Central memory CD8-positive, alpha-beta T cell (primary cell): ENCODE measurements around the gene ZNF189.
"Not testable (repeated sequence)": the region's sequence is repeated elsewhere in the genome, so short reads cannot be mapped to it uniquely, and the experiment has no call there.

Source experiments
- ATAC-seq: fragments of 150-1000 bp; cut with Tn5 transposase; replicated peaks from 2 replicates; pipeline ENCODE4 v1.10.0; 2022; ENCODE audit warnings: mild to moderate bottlenecking, moderate FRiP score, moderate number of reproducible peaks; ENCODE audit not compliant: poor library complexity, severe bottlenecking; ENCODE audit errors: extremely low read depth
- DNase-seq, 2 donors: peaks; one replicate each; pipeline ENCODE4 v3.0.0; 2021; ENCODE audit warnings: low spot score in 2 of 2
- H3K27ac Mint-ChIP-seq: one replicate; pipeline ENCODE4 v1.8.0; 2022; ENCODE audit warnings: low read depth, mild to moderate bottlenecking, moderate library complexity, mixed read lengths
- H3K27me3 Mint-ChIP-seq: one replicate; pipeline ENCODE4 v1.8.0; 2022; ENCODE audit warnings: mixed read lengths
- H3K36me3 Mint-ChIP-seq: one replicate; pipeline ENCODE4 v1.8.0; 2022; ENCODE audit warnings: mild to moderate bottlenecking, moderate library complexity, mixed read lengths; ENCODE audit not compliant: insufficient read depth
- H3K4me1 Mint-ChIP-seq: one replicate; pipeline ENCODE4 v1.8.0; 2022; ENCODE audit warnings: mixed read lengths
- H3K4me3 Mint-ChIP-seq: one replicate; pipeline ENCODE4 v1.8.0; 2022; ENCODE audit warnings: mild to moderate bottlenecking, moderate library complexity, mixed read lengths
- H3K9me3 Mint-ChIP-seq: one replicate; pipeline ENCODE4 v1.8.0; 2022; ENCODE audit warnings: mixed read lengths

ZNF189 gene

GRCh38 chr9:101384873-101385536 is 13.6 kb upstream of the ZNF189 start, which contains the start of gene BAAT:
TSS of gene BAAT (minus strand) at chr9:101385006. CDS start at chr9:101371404, 13,602 bp downstream.
- not testable (repeated sequence) for H3K27me3 Mint-ChIP-seq, H3K4me1 Mint-ChIP-seq, DNase-seq, H3K27ac Mint-ChIP-seq, H3K9me3 Mint-ChIP-seq, H3K36me3 Mint-ChIP-seq, H3K4me3 Mint-ChIP-seq, ATAC-seq

DNA sequence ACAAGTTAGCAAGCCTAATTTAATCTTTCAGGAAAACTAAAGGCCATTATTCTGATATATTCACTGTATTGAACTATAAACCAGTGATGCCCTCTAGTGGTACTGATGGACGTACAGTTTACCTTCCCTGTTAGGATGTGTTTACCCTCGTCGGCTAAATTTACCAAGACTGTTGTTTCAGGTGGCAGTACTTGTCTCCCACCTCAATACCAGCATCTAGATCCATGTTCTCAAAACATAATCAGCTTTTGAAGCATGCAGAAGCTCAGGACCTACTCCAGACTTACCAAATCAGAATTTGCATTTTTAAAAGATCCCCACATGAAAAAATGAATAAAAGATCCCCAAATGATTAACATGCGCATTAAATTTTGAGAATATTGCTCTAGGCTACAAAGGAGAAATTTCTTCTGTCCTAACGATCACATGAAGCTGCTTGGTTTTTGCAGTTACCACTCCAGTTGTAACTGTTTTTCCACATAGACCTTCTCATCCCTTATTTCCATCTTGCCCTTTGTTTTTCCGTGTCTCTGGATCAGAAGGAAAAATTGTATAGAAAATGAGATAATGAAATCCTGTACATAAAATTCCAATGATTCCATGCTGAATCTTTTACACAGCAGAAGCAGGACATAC is 10.7 kb upstream of the ZNF189 start:
- H3K9me3 Mint-ChIP-seq = peaks cover 6% of the 10 kb centered on the region
- ATAC-seq (peak; percentile 71), DNase-seq (no peak)
- H3K4me1 Mint-ChIP-seq = peaks cover 34% of the 10 kb centered on the region
- no peaks in the 10 kb centered on the region for H3K27me3 Mint-ChIP-seq
- H3K4me3 Mint-ChIP-seq = no peak overlapping the region
- H3K36me3 Mint-ChIP-seq = peaks cover 21% of the 10 kb centered on the region
- peak overlapping the region; percentile 73 for H3K27ac Mint-ChIP-seq

DNA sequence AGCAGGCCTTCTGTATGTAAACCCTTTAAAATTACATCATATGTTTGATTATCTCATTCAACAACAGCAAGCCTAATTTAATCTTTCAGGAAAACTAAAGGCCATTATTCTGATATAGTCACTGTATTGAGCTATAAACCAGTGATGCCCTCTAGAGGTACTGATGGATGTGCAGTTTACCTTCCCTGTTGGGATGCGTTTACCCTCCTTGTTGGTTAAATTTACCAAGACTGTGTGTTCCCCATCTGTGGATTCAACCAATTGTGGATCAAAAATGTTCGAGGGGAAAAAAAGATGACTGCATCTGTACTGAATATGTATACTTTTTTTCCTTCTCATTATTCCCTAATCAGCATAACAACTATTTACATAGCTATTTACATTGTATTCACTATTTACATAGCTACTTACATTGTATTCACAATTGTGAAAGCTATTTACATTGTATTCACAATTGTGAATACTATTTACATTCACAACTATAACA is 10.1 kb upstream of the ZNF189 start:
- H3K36me3 Mint-ChIP-seq = peaks cover 21% of the 10 kb centered on the region
- peaks cover 36% of the 10 kb centered on the region for H3K4me1 Mint-ChIP-seq
- no peak for ATAC-seq

DNA sequence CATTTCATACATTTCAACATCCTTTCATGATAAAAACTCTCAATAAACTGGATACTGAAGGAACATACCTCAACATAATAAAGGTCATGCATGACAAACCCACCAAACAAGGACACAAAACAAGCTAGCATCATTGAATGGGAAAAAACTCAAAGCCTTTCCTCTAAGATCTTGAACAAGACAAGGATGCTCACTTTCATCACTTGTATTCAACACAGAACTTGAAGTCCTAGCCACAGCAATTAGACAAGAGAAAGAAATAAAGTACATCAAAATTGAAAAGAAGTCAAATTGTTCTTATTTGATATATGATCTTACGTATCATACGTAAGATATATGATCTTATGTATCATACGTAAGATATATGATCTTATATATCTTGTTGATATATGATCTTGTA is 5.5 kb upstream of the ZNF189 start:
- H3K9me3 Mint-ChIP-seq = no peaks in the 10 kb centered on the region
- no peaks in the 10 kb centered on the region for H3K27me3 Mint-ChIP-seq
- ATAC-seq (no peak), DNase-seq (no peak)
- H3K4me1 Mint-ChIP-seq = peaks cover 67% of the 10 kb centered on the region
- no peak overlapping the region for H3K27ac Mint-ChIP-seq
- no peak overlapping the region for H3K4me3 Mint-ChIP-seq
- peaks cover 32% of the 10 kb centered on the region for H3K36me3 Mint-ChIP-seq

More for the DNA sequence above, 10.1 kb upstream of the ZNF189 start:
- peak overlapping the region; percentile 73 for H3K27ac Mint-ChIP-seq
- peaks cover 6% of the 10 kb centered on the region for H3K9me3 Mint-ChIP-seq
- no peaks in the 10 kb centered on the region for H3K27me3 Mint-ChIP-seq
- H3K4me3 Mint-ChIP-seq = no peak overlapping the region
- no peak for DNase-seq

DNA sequence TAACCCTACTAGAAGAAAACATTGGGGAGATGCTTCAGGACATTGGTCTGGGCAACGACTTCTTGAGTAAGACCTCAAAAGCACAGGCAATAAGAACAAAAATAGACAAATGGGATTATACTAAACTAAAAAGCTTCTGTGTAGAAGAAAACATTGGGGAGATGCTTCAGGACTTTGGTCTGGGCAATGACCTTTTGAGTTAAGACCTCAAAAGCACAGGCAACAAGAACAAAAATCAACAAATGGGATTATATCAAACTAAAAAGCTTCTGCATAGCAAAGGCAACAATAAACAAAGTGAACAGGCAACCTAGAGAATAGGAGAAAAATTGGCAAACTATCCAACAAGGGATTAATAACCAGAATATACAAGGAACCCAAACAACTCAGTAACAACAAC is 4.0 kb upstream of the ZNF189 start:
- DNase-seq (no peak), ATAC-seq (no peak)
- Mint-ChIP-seq H3K27ac (no peak overlapping the region), H3K9me3 (no peaks in the 10 kb centered on the region), H3K4me3 (no peak overlapping the region), H3K27me3 (no peaks in the 10 kb centered on the region), H3K36me3 (peaks cover 31% of the 10 kb centered on the region), H3K4me1 (peaks cover 70% of the 10 kb centered on the region)

GRCh38 chr9:101397746-101398067 is 944 bp upstream of the ZNF189 start:
- H3K4me1 Mint-ChIP-seq = peaks cover 73% of the 10 kb centered on the region
- H3K9me3 Mint-ChIP-seq = no peaks in the 10 kb centered on the region
- peak overlapping the region; percentile 96 for H3K4me3 Mint-ChIP-seq
- peaks cover 30% of the 10 kb centered on the region for H3K36me3 Mint-ChIP-seq
- no peaks in the 10 kb centered on the region for H3K27me3 Mint-ChIP-seq
- peak overlapping the region; percentile 99 for H3K27ac Mint-ChIP-seq
- no peak for DNase-seq
- no peak for ATAC-seq

GRCh38 chr9:101398930-101399642 is 435 bp downstream of the ZNF189 start:
- Mint-ChIP-seq H3K27me3 (no peaks in the 10 kb centered on the region), H3K27ac (peak overlapping the region; percentile 99), H3K36me3 (peaks cover 39% of the 10 kb centered on the region), H3K9me3 (peaks cover 5% of the 10 kb centered on the region), H3K4me3 (peak overlapping the region; percentile 96), H3K4me1 (peaks cover 81% of the 10 kb centered on the region)
- DNase-seq = no peak
- ATAC-seq = no peak

DNA sequence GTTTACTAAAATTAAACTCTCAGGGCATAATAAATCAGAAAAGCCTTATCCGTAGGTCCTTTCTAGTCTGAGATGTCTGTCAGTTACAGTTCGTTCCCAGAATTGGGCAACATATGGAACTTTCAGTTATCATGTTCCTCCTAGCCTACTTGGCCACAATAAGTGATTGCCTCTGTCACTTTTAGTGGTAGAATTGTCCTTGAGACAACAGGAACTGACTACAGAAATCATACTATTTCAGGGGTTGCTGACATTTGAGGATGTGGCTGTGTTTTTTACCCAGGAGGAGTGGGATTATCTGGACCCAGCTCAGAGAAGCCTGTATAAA is 956 bp downstream of the ZNF189 start:
- Mint-ChIP-seq H3K27ac (peak overlapping the region; percentile 99), H3K4me3 (peak overlapping the region; percentile 96), H3K36me3 (peaks cover 40% of the 10 kb centered on the region), H3K27me3 (no peaks in the 10 kb centered on the region), H3K4me1 (peaks cover 76% of the 10 kb centered on the region), H3K9me3 (peaks cover 5% of the 10 kb centered on the region)
- ATAC-seq (no peak), DNase-seq (no peak)

GRCh38 chr9:101400120-101400519 is 1.5 kb downstream of the ZNF189 start:
- no peak for DNase-seq
- Mint-ChIP-seq H3K9me3 (peaks cover 10% of the 10 kb centered on the region), H3K27ac (peak overlapping the region; percentile 23), H3K4me3 (peak overlapping the region; percentile 96), H3K27me3 (no peaks in the 10 kb centered on the region), H3K36me3 (peaks cover 46% of the 10 kb centered on the region), H3K4me1 (peaks cover 72% of the 10 kb centered on the region)
- ATAC-seq = no peak

DNA sequence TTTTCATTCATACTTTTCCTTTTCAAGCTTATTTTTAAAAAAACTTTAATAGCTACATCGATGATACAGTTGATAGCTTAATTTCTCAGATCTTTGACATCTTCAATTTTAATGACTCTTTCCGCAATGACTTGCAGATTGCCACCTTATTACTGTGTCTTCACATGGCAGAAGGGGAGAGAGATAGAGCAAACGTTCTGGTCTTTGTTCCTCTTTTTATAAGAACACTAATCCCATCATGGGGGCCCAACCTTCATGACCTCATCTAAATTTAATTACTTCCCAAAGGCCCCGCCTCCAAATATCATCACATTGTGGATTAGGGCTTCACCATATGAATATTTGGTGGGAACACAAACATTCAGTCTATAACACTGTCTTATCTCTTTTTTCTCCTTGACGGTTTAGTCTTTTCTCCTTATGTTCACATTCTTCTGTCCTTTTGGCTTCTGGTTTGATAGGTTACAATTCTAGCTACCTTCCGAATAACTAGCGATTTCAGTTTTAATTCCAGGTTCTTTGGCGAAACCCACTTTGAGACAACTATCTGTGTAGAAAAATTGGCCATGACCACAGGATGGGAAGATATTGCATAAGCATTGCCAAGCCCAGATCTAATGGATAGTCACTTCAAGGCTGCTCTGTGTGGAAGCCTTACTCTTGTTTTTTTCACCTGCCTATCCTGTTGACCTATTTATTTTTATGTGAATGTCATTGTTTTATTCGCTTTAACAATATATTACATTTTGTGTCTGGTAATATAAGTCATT is 5.0 kb downstream of the ZNF189 start:
- DNase-seq = no peak
- Mint-ChIP-seq H3K4me3 (no peak overlapping the region), H3K36me3 (peaks cover 57% of the 10 kb centered on the region), H3K9me3 (peaks cover 27% of the 10 kb centered on the region), H3K27me3 (no peaks in the 10 kb centered on the region), H3K4me1 (peaks cover 42% of the 10 kb centered on the region), H3K27ac (peak overlapping the region; percentile 9)
- ATAC-seq = no peak

- ATAC-seq = no peak
- peaks cover 5% of the 10 kb centered on the region for H3K4me1 Mint-ChIP-seq
- H3K27ac Mint-ChIP-seq = no peak overlapping the region
- no peak for DNase-seq
- H3K9me3 Mint-ChIP-seq = peaks cover 44% of the 10 kb centered on the region
- H3K27me3 Mint-ChIP-seq = no peaks in the 10 kb centered on the region
- H3K36me3 Mint-ChIP-seq = peaks cover 39% of the 10 kb centered on the region
- no peak overlapping the region for H3K4me3 Mint-ChIP-seq
Observed at GRCh38 chr9:101408374-101409078, 9.9 kb downstream of the ZNF189 start.

DNA sequence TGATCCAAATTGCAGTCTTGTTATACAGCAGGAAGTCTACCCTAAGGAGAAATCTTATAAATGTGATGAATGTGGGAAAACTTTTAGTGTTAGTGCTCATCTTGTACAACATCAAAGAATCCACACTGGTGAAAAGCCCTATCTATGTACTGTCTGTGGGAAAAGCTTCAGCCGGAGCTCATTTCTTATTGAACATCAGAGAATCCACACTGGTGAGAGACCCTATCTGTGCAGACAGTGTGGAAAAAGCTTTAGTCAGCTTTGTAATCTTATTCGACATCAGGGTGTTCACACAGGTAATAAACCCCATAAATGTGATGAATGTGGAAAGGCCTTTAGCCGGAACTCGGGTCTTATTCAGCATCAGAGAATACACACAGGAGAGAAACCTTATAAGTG is 10.4 kb downstream of the ZNF189 start:
- H3K36me3 Mint-ChIP-seq = peaks cover 35% of the 10 kb centered on the region
- no peak overlapping the region for H3K27ac Mint-ChIP-seq
- DNase-seq (no peak), ATAC-seq (no peak)
- H3K27me3 Mint-ChIP-seq = no peaks in the 10 kb centered on the region
- no peak overlapping the region for H3K4me3 Mint-ChIP-seq
- no peaks in the 10 kb centered on the region for H3K4me1 Mint-ChIP-seq
- peaks cover 45% of the 10 kb centered on the region for H3K9me3 Mint-ChIP-seq
